GM21737 (cell line): ENCODE measurements around the gene PLBD1.

ENCODE experiments used
- ATAC-seq: cut with Tn5 transposase; IDR thresholded peaks from one replicate; pipeline ENCODE4 v1.9.1; 2021; ENCODE audit warnings: mild to moderate bottlenecking, moderate library complexity; ENCODE audit not compliant: unreplicated experiment

PLBD1 gene

GRCh38 chr12:14571779-14572178 is 4.1 kb upstream of the PLBD1 start:
- no peak for ATAC-seq

DNA sequence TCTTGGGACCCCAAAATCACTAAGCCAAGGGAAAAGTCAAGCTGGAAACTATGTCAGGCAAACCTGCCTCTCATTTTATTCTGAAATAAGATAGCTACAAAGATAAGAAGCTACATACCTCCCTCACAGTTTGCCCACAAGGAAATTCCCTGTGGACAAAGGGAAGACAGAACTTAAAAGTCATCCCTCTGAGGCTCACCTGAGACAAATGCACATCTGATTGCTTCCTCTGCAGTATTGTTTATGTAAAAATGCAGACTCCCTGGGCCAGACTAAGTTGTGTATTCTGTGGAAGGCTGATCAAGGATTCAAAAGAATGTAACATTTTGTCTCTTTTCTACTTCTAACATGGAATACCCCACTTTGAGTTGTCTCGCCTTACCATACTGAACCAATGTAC is 2.5 kb upstream of the PLBD1 start:
- no peak for ATAC-seq

DNA sequence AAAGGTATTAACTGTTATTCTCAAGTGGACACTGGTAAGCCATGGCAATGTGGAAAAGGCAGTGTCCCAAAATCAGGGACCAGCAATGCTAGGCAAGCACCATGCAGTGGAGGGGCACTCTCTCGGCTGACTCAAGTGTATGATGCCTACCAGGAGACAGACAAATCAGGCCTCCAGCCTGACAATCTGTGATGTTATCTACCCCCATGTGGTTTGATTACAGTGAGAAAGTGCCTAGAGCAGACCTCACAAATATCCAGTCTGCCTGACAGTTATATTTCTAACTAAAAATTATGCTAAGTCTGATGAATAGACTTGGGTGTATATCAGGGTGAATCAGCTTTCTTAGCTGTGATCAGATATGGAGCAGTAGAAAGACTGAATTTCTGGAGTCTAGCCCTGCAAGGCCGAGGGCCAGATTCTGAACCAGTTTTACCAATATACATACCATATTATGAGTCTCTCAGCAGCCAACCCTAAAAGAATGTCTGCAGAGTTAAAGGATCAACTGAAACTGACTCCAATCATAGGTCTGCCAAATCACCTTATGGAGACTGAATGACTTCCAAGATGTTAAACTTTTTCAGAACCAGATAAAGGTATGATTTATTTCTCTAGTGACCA is 3.2 kb downstream of the PLBD1 start:
- no peak for ATAC-seq

DNA sequence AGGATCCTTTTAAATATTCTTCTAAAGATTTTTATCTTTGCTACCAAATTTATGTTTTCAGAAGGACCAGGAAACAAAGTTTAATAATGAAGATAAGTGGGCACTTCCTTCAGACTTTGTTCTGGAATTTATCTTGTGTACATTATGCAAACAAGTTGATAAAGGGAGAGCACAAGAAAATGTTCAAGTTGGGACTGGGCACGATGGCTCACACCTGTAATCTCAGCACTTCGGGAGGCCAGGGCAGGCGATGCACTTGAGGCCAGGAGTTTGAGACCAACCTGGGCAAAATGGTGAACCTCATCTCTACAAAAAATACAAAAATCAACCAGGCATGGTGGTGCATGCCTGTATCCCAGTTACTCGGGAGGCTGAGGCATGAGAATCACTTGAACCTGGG is 4.6 kb downstream of the PLBD1 start:
- no peak for ATAC-seq

DNA sequence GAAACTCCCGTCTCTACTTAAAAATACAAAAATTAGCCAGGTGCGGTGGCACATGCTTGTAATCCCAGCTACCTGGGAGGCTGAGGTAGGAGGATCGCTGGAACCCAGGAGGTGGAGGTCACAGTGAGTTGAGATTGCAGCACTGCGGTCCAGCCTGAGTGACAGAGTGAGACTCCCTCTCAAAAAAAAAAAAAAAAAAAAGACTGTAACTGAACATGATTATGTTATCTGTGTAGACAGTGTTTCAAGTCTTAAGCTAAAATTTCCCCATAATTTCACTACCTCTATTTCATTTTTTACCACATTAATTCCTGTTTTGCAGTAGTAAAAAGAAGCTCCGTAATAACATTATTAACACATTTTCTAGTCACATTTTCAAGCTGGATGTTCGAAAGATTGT is 5.4 kb downstream of the PLBD1 start:
- ATAC-seq = no peak

- ATAC-seq = no peak
These were observed 5.9 kb downstream of the PLBD1 start for GRCh38 chr12:14561677-14562238.

DNA sequence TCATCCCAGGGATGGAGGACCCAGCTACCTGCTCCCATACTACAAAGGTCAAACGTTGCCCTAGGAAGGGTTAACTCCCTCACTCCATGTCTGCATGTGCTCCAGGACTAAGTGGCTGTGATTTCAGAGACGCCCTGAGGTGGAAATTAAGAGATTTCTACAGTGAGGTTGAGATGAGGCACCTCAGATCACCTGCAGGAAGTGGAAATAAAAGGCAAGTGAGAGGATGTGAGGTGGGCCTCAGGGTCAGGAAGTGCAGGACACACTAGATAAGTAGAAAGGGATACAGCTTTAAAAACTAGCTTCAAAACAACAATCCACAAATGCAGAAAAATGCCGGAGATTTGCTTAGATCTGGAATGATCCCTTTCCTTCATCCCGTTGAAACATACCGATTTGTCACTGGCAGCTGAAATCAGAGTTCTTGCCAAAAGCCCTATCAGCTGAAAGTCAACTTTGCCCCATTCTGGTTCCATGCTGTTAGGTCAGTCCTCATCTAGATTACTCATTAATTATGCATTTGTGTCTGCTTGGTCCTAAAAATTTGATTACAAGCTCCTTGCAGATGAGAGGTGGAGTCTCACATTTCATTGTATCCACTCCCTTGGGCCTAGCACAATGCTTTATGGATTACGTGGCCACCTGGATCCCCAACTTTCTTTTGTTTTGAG is 6.6 kb downstream of the PLBD1 start:
- no peak for ATAC-seq

DNA sequence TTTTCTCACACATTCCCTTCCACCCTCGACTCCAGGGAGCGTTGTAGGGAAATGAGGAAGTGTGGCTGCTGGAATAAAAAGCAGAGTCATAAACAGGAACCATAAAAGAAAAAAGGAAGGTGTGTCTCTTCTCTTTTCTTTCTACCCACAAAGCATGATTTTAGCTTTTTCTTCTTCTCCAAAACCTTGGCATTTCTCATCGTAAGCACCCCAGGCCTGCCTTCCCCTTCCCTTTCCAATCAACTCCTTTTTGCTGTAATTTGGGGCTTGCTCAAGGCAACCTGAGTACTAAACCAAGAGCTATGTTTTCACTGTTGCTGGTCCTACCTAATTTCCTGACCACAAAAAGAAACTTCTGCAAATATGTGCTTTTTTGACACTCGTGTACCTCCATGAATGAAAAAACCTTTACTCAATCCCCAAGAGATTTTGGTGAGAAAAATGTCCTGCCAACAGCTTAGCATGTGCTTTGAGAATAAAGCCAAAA is 9.2 kb downstream of the PLBD1 start:
- no peak for ATAC-seq

DNA sequence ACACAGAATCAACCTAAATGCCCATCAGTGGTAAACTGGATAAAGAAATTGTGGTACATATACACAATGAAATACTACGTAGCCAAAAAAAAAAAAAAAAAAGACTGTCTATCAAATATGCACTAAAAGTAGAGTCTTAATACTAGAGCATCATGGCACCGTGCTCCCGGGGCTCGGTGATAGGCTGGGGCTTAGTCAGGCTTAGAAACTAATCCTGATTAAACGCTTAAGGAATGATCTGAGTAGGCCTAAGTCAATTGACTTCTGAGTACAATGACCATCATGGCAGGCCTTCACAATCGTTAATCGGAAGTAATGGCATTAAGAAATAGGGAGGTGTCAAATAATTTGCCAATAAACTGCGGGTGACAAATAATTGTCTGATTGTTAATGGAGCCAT is 9.7 kb downstream of the PLBD1 start:
- ATAC-seq = no peak

GRCh38 chr12:14554281-14555007 is 13.2 kb downstream of the PLBD1 start:
- no peak for ATAC-seq

DNA sequence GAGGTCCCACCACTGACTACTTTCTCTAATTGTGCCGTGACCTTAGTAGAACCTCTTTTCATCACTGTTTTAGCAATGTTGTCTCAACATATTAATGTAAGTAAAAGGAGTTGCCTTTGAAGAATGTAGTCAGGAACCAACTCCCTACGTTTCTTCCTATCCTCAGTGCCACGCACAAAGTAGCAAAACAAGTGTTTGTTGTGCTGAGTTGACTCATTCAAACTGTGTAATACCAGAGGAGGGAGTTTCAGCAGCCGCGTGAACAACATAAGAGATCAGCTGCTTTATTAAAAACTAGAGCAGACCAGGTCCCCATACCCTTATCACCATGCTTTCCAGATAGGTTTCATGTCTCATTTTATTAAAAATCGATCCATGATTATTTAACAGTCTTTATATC is 19.1 kb downstream of the PLBD1 start:
- ATAC-seq = no peak

- no peak for ATAC-seq
These were observed 20.1 kb downstream of the PLBD1 start for GRCh38 chr12:14547571-14547970.

GRCh38 chr12:14545144-14546124 is 22.2 kb downstream of the PLBD1 start:
- no peak for ATAC-seq

DNA sequence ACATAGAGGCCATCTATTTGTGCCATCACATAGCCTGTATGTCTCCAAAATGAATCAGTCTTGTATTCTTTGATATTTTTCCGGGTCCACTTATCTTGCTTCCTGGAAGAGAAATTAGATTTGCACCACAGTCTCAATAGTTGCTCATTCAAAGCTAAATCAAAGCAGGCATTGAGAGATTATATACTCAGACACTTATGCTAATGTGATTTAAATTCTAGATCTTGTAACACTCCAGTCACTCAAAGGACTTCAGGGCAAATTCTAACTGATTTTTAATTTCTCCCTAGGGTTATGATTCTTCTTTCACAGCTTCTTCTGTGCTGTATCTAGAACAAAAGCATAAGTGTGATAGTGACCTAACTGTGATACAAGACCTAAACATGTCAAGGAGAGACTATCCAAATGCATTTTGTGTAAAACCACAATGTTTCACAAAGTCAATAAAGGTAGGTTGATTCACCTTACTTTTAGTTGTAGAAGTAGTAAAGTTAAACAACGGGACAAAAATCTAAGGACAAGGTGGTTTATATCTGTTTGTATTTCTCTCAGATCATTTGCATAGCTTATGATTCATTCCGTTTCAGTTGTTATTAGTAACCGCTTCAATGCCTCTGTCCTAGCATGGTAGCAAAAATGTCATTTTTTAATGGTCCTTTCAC is 26.8 kb downstream of the PLBD1 start:
- ATAC-seq = no peak

GRCh38 chr12:14537088-14537487 is 30.6 kb downstream of the PLBD1 start:
- no peak for ATAC-seq

GRCh38 chr12:14532152-14532551 is 35.5 kb downstream of the PLBD1 start:
- ATAC-seq = no peak

GRCh38 chr12:14525964-14526363 is 41.7 kb downstream of the PLBD1 start:
- no peak for ATAC-seq

DNA sequence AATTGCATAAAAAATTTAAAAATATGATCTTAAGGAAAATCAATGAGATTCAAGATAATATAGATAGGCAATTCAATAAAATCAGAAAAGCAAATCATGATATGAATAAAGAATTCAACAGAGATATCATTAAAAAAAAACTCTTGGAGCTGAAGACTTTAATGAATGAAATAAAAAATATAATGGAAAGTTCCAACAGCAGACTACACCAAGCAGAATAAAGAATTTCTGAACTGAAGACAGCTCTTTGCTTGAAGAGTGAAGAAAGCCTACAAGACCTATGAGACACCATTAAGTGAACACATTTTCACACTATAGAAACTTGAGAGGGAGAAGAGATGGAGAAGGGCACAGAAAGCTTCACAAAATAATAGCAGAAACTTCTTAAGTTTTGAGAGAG is 45.9 kb downstream of the PLBD1 start:
- no peak for ATAC-seq

GRCh38 chr12:14514946-14515345 is 52.7 kb downstream of the PLBD1 start:
- ATAC-seq = no peak
